HEK293 (cell line): ENCODE data around the gene ZNF587.
"Not testable (repeated sequence)": the region's sequence is repeated elsewhere in the genome, so short reads cannot be mapped to it uniquely, and the experiment has no call there.

Source experiments
- CTCF ChIA-PET: fragments of 350-600 bp; formaldehyde crosslinking; extraction: SDS; loops from one replicate; lab custom pipeline; 2021; ENCODE audit warnings: antibody characterized with exemption; lab: Yijun Ruan, JAX
- POLR2A ChIA-PET: fragments of 300-600 bp; formaldehyde crosslinking; extraction: SDS; loops from one replicate; lab custom pipeline; 2020; ENCODE audit warnings: antibody characterized with exemption, inconsistent platforms; lab: Yijun Ruan, JAX
- H3K27ac ChIP-seq: fragments of 200-500 bp; sonication (Bioruptor generic); 2 replicates; pipeline ENCODE4 v1.5.1; 2014; ENCODE audit warnings: low read depth, low read length, control low read depth, inconsistent platforms; ENCODE audit errors: extremely low read depth
- H3K36me3 ChIP-seq, 2 experiments: fragments of 200-500 bp in 1 of 2; sonication (Bioruptor generic) in 1 of 2; 1 replicate in 1 of 2; 2 replicates in 1 of 2; pipeline ENCODE4 v1.5.1; 2014 to 2017; ENCODE audit warnings: inconsistent platforms in 2 of 2, low read length in 2 of 2; ENCODE audit not compliant: control insufficient read depth in 2 of 2, insufficient read depth in 1 of 2
- H3K4me1 ChIP-seq: fragments of 200-500 bp; sonication (Bioruptor generic); 2 replicates; pipeline ENCODE4 v1.5.1; 2014; ENCODE audit warnings: mild to moderate bottlenecking, low read length, inconsistent platforms; ENCODE audit not compliant: control insufficient read depth, insufficient read depth
- H3K4me3 ChIP-seq: 2 replicates; pipeline ENCODE4 v1.5.1; 2011; ENCODE audit warnings: low read depth, mild to moderate bottlenecking, control low read depth, low read length, moderate library complexity
- H3K9me3 ChIP-seq: fragments of 200-500 bp; sonication (Bioruptor generic); 2 replicates; pipeline ENCODE4 v1.5.1; 2014; ENCODE audit warnings: low read depth, low read length, inconsistent platforms; ENCODE audit not compliant: control insufficient read depth, insufficient read depth
- MZF1 ChIP-seq: fragments of 450-650 bp; formaldehyde crosslinking; IDR thresholded peaks from 2 replicates; pipeline ENCODE4 v1.5.1; 2017; ENCODE audit warnings: missing biosample characterization, missing genetic modification characterization, borderline replicate concordance
- ZBTB17 ChIP-seq: fragments of 450-650 bp; formaldehyde crosslinking; IDR thresholded peaks from 2 replicates; pipeline ENCODE4 v1.5.1; 2016; ENCODE audit warnings: missing biosample characterization, missing genetic modification characterization
- ZFHX2 ChIP-seq: fragments of 450-650 bp; formaldehyde crosslinking; conservative IDR thresholded peaks from 2 replicates; pipeline ENCODE4 v1.5.1; 2016; ENCODE audit warnings: missing biosample characterization, missing genetic modification characterization
- ZFP37 ChIP-seq: fragments of 450-650 bp; formaldehyde crosslinking; IDR thresholded peaks from 2 replicates; pipeline ENCODE4 v1.5.1; 2016; ENCODE audit warnings: missing biosample characterization, missing genetic modification characterization
- ZNF138 ChIP-seq: fragments of 450-650 bp; formaldehyde crosslinking; IDR thresholded peaks from 2 replicates; pipeline ENCODE4 v1.5.1; 2016; ENCODE audit warnings: missing biosample characterization, missing genetic modification characterization, borderline replicate concordance
- ZNF335 ChIP-seq: fragments of 450-650 bp; formaldehyde crosslinking; conservative IDR thresholded peaks from 2 replicates; pipeline ENCODE4 v1.5.1; 2016; ENCODE audit warnings: missing biosample characterization, missing genetic modification characterization
- ZNF433 ChIP-seq: fragments of 450-650 bp; formaldehyde crosslinking; IDR thresholded peaks from 2 replicates; pipeline ENCODE4 v1.5.1; 2016; ENCODE audit warnings: missing biosample characterization, missing genetic modification characterization, low read depth
- ZNF514 ChIP-seq: fragments of 450-650 bp; formaldehyde crosslinking; IDR thresholded peaks from 2 replicates; pipeline ENCODE4 v1.5.1; 2016; ENCODE audit warnings: missing biosample characterization, missing genetic modification characterization
- ZNF600 ChIP-seq: fragments of 450-650 bp; formaldehyde crosslinking; IDR thresholded peaks from 2 replicates; pipeline ENCODE4 v1.5.1; 2016; ENCODE audit warnings: missing biosample characterization, missing genetic modification characterization
- ZNF639 ChIP-seq: fragments of 450-650 bp; formaldehyde crosslinking; IDR thresholded peaks from 2 replicates; pipeline ENCODE4 v1.5.1; 2016; ENCODE audit warnings: missing biosample characterization, missing genetic modification characterization
- ZNF658 ChIP-seq: fragments of 450-650 bp; formaldehyde crosslinking; IDR thresholded peaks from 2 replicates; pipeline ENCODE4; 2016; ENCODE audit warnings: missing biosample characterization, missing genetic modification characterization
- ZNF76 ChIP-seq: fragments of 450-650 bp; formaldehyde crosslinking; IDR thresholded peaks from 2 replicates; pipeline ENCODE4; 2016; ENCODE audit warnings: low read depth, missing biosample characterization, missing genetic modification characterization, borderline replicate concordance

ZNF587 gene

GRCh38 chr19:57841122-57841763, 8.4 kb upstream of the ZNF587 start (continued):
- TF ChIP-seq ZNF639 (tag by site-specific recombination) (no peak), ZNF433 (tag by site-specific recombination) (no peak), ZNF76 (no peak), ZNF514 (tag by site-specific recombination) (no peak), ZNF658 (tag by site-specific recombination) (no peak), ZNF138 (tag by site-specific recombination) (no peak)

GRCh38 chr19:57847164-57847563, 2.5 kb upstream of the ZNF587 start:
- H3K4me1 ChIP-seq, H3K9me3 ChIP-seq, H3K4me3 ChIP-seq, H3K27ac ChIP-seq: not testable (repeated sequence)
- peaks cover 33% of the 10 kb centered on the region in 2 experiments for H3K36me3 ChIP-seq
- POLR2A ChIA-PET: interaction anchor here (0.6 kb wide), 1 partner anchor 105 kb away, joined by 6 read pairs; no protein-coding TSS in a partner anchor
- CTCF ChIA-PET: interaction anchor here (0.6 kb wide), 2 partner anchors 57 to 512 kb away, joined by 3 read pairs; no protein-coding TSS in a partner anchor

GRCh38 chr19:57849162-57849665, 445 bp upstream of the ZNF587 start:
- ChIA-PET POLR2A (interaction anchor here (0.6 to 1.0 kb wide), 4 partner anchors 13 to 67 kb away, joined by 3 to 8 read pairs (median 4); partner anchors contain the start of genes ZNF417 and ZNF552), CTCF (interaction anchor here (0.6 kb wide), 1 partner anchor 30 kb away, joined by 3 read pairs; no protein-coding TSS in a partner anchor)
- not testable (repeated sequence) for H3K9me3 ChIP-seq, H3K27ac ChIP-seq, H3K4me1 ChIP-seq
- Histone ChIP-seq H3K36me3 (peaks cover 33 to 36% of the 10 kb centered on the region in 2 experiments), H3K4me3 (peak overlapping the region; percentile 86)
- TF ChIP-seq ZNF600 (tag by site-specific recombination): 0 out of 2 replicates have a peak, but pooled peaks have one; percentile 29
- 0 out of 2 replicates have a peak, but pooled peaks have one; percentile 15 for TF ChIP-seq MZF1 (tag by site-specific recombination)
- TF ChIP-seq ZFP37 (tag by site-specific recombination): 0 out of 2 replicates have a peak, but pooled peaks have one; percentile 21
- TF ChIP-seq ZBTB17 (tag by site-specific recombination): peak; percentile 87; the same call in 1 of the 2 replicates
- peak; percentile 95 for TF ChIP-seq ZNF335

GRCh38 chr19:57850553-57851017, 926 bp downstream of the ZNF587 start:
- CTCF ChIA-PET: no interaction called here

GRCh38 chr19:57851812-57852603, 2.3 kb downstream of the ZNF587 start:
- H3K9me3 ChIP-seq, H3K4me1 ChIP-seq, H3K27ac ChIP-seq, H3K4me3 ChIP-seq, CTCF ChIA-PET: not testable (repeated sequence)
- POLR2A ChIA-PET: interaction anchor here (0.8 kb wide), 1 partner anchor 37 kb away, joined by 4 read pairs; the partner anchor contains the start of gene ZNF552
- H3K36me3 ChIP-seq: peaks cover 33 to 49% of the 10 kb centered on the region in 2 experiments

More at GRCh38 chr19:57850553-57851017, 926 bp downstream of the ZNF587 start:
- Histone ChIP-seq H3K4me1 (0 out of 2 replicates have a peak, but pooled peaks cover 2% of the 10 kb centered on the region), H3K9me3 (no peaks in the 10 kb centered on the region), H3K36me3 (peaks cover 35 to 36% of the 10 kb centered on the region in 2 experiments), H3K27ac (peak overlapping the region; percentile 39; the same call in 1 of the 2 replicates), H3K4me3 (peak overlapping the region; percentile 86)
- POLR2A ChIA-PET: interaction anchor here (0.6 kb wide), 1 partner anchor 14 kb away, joined by 4 read pairs; no protein-coding TSS in a partner anchor
- TF ChIP-seq ZNF76: 0 out of 2 replicates have a peak, but pooled peaks have one; percentile 6
- TF ChIP-seq ZFHX2: no peak

GRCh38 chr19:57854117-57854516, 4.5 kb downstream of the ZNF587 start:
- peaks cover 46 to 68% of the 10 kb centered on the region in 2 experiments for H3K36me3 ChIP-seq
- H3K4me3 ChIP-seq, H3K4me1 ChIP-seq, POLR2A ChIA-PET, CTCF ChIA-PET, H3K9me3 ChIP-seq, H3K27ac ChIP-seq: not testable (repeated sequence)
